Activated T-helper 1 cell treated with anti-CD3 and anti-CD28 coated beads, Interleukin-2, amount 50 U/mL, for 16 hours (primary cell): ENCODE measurements around the gene EPB41.
"Not testable (repeated sequence)": the region's sequence is repeated elsewhere in the genome, so short reads cannot be mapped to it uniquely, and the experiment has no call there.

Experiments used
- DNase-seq, 2 donors: peaks; one replicate each; pipeline ENCODE4 v3.0.0-alpha.2; 2020; ENCODE audit warnings: low read depth in 1 of 2, low spot score in 1 of 2

EPB41 gene

DNA sequence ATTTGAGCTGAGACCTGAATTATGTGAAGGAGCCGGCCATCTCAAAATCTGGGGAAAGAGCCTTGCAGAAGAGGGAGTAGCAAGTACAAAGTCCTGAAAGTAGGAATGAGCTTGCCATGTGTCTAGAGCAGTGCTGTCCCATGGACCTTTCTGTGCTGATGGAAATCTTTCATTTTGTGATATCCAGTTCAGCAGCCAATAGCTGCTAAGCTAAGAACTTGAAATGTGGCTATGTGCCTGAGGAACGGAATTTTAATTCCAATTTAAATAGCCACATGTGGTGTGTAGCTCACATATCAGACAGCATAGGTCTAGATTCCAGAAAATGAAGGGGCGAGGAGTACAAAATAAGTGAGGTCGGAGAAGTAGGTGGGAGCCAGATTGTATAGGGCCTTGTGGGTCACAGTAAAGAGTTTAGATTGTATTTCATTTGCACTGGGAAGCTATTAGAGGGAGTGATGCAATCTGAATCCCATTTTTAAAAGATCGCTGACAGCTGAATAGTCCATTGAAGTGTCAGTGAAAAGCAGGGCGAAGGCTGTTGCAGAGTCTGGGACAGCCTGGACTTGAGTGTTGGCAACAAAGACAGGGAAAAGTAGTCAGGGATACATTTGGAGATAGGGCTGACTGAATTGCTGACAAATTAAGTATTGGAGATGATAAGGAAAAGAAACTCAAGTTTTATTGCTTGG lies 129.1 kb downstream of the EPB41 start:
- no peak for DNase-seq

- no peak for DNase-seq
Measured at GRCh38 chr1:29044010-29044409, 129.6 kb downstream of the EPB41 start.

GRCh38 chr1:29045663-29046062 lies 131.3 kb downstream of the EPB41 start:
- DNase-seq: not testable (repeated sequence)

- DNase-seq: no peak
Measured at GRCh38 chr1:29047142-29047541, 132.8 kb downstream of the EPB41 start.

- no peak for DNase-seq
Measured at GRCh38 chr1:29050166-29050565, 135.8 kb downstream of the EPB41 start.

DNA sequence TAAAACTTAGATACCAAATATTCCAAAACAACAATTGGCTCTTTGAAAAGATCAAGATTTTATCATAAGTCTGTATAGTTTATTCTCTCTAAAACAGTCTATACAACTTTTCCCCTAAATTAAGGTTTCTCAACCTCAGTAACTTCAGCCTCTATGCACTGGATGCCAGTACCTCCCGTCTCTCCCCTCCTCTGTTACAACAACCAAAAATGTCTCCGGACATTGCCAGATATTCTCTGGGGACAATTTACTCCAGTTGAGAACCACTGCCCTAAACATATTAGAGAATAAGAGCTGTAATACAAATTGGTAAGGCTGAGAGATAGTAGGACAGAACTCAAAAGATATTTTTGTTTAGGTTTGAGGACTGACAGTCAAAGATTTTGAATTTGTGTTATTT lies 137.7 kb downstream of the EPB41 start:
- no peak for DNase-seq

DNA sequence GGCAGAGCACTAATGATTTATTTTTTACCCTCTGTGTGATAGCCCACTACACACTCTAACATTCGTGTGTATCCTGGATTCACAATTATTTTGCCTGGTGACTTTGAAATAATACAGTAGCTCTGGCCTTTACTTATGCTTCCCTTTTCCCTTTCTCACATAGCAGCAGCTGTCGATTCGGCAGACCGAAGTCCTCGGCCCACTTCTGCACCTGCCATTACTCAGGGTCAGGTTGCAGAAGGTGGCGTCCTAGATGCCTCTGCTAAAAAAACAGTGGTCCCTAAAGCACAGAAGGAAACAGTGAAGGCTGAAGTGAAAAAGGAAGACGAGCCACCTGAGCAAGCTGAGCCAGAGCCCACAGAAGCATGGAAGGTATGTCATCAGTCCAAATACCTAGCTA lies 138.6 kb downstream of the EPB41 start:
- DNase-seq: no peak

- DNase-seq: no peak
Measured at GRCh38 chr1:29055160-29055559, 140.8 kb downstream of the EPB41 start.

GRCh38 chr1:29056256-29056655 lies 141.9 kb downstream of the EPB41 start:
- no peak for DNase-seq

GRCh38 chr1:29057700-29058099 lies 143.3 kb downstream of the EPB41 start:
- no peak for DNase-seq

GRCh38 chr1:29062157-29062942 lies 148.0 kb downstream of the EPB41 start:
- no peak for DNase-seq

GRCh38 chr1:29064064-29064463 lies 149.7 kb downstream of the EPB41 start:
- DNase-seq: no peak

DNA sequence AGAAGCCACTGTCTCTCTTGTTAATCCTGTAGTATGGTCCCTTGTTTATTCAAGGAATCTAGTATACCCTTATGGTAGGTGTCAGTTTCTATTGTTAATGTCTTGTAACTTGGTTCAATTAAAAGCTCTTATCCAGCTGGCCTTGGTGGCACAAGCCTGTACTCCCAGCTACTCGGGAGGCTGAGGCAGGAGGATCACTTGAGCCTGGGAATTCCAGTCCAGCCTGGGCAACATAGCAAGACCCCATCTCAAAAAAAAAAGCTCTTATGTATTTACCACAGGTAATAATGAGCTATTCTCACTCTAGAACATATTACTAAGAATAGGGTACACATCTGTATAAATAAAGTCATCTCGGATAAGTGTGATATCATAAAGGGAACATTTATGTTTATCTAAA lies 162.8 kb downstream of the EPB41 start:
- DNase-seq: no peak

GRCh38 chr1:29079916-29080629 lies 165.7 kb downstream of the EPB41 start:
- DNase-seq: not testable (repeated sequence)

GRCh38 chr1:29081201-29081600 lies 166.8 kb downstream of the EPB41 start:
- no peak for DNase-seq

- no peak for DNase-seq
Measured at GRCh38 chr1:29082519-29082918, 168.2 kb downstream of the EPB41 start.

DNA sequence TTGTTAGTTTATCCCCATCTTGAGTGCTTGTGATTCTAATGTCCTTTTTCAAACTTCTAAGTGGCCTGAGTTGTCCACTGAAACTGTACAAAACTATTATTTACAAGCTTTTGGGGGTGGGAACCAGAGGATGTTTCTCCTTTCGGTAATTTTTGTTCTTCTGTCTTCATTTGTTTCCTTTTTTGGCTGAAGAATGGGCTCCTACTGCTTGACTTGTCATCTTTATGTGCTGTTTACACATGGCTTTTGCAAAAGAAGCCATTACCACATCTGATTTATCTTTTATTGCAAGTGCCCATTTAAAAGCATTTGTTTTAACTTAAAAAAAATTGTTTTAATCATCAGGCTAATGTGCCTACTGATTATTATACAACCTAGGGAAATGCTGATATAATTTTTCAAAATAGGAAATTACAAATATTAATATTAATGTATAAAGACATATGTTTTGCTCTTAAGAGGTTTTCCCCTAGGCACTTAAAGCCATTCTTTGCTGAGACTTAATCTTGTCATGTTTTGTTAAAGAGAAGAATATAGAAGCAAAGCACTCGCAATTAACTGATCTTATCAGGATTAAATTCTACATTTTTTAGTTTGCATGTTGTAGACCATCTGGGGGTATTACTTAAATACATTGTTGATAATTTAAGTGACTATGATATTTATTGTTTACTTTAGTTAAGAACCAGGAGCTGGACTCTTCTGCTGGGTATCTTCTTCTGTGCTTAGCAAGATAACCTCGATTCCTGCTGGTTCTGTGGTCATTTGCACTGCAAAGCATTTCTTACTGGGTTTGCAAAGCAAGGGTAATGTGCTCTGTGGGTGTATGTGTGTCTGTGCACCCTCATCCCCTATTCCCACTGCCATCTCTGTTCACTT lies 169.2 kb downstream of the EPB41 start:
- DNase-seq: no peak

DNA sequence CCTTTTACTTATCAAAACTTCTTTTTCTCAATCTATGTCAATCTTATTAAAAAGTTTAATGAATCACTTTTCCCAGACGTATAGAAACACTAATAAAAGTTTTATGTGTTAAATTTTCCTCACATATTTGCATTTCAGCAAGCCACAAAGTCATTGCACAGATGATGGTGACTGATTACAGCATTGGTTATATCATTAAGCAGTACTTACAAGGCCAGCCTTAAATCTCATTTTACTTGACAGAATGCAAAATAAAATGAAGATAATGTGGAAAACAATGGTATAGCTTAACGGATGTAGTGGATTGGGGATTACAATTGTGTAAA lies 169.8 kb downstream of the EPB41 start:
- no peak for DNase-seq

- no peak for DNase-seq
Measured at GRCh38 chr1:29090937-29091618, 176.7 kb downstream of the EPB41 start.

- not testable (repeated sequence) for DNase-seq
Measured at GRCh38 chr1:29092704-29093103, 178.3 kb downstream of the EPB41 start.

DNA sequence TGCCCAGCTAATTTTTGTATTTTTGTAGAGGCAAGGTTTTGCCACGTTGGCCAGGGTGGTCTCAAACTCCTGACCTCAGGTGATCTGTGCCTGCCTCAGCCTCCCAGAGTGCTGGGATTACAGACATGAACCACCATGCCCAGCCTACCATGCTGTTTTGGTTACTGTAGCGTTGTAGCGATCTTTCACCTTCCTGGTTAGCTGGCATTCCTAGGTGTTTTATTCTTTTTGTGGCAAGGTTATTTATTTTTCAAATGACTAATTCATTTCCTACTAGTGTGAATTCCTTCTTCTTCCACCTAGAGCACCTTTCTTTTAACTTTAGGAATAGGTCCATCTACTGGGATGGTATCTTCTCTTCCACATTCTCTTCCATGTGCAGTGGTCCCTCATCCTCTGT lies 180.1 kb downstream of the EPB41 start:
- no peak for DNase-seq
